HG02943 (cell line): ENCODE data around the gene ZYX.
"Not testable (repeated sequence)": the region's sequence is repeated elsewhere in the genome, so short reads cannot be mapped to it uniquely, and the experiment has no call there.

Experiments
- ATAC-seq: cut with Tn5 transposase; IDR thresholded peaks from one replicate; pipeline ENCODE4 v1.9.1; 2021; ENCODE audit warnings: mild to moderate bottlenecking, low read depth, moderate library complexity; ENCODE audit not compliant: unreplicated experiment

Gene ZYX

GRCh38 chr7:143384661-143385631, 3.8 kb downstream of the ZYX start:
- no peak for ATAC-seq

GRCh38 chr7:143385891-143386781, 5.0 kb downstream of the ZYX start:
- ATAC-seq = no peak

GRCh38 chr7:143387156-143387975, 6.2 kb downstream of the ZYX start:
- ATAC-seq = no peak

- ATAC-seq = no peak
Observed at GRCh38 chr7:143388051-143388450, 6.9 kb downstream of the ZYX start.

- ATAC-seq = no peak
Observed at GRCh38 chr7:143388491-143389101, 7.5 kb downstream of the ZYX start.

- ATAC-seq = no peak
Observed at GRCh38 chr7:143389316-143390103, 8.4 kb downstream of the ZYX start.

GRCh38 chr7:143390104-143390772, 9.1 kb downstream of the ZYX start:
- no peak for ATAC-seq

GRCh38 chr7:143390773-143391317, 9.7 kb downstream of the ZYX start:
- no peak for ATAC-seq

- ATAC-seq = no peak
Observed at GRCh38 chr7:143391462-143392404, 10.6 kb downstream of the ZYX start.

- not testable (repeated sequence) for ATAC-seq
Observed at GRCh38 chr7:143392427-143392826, 11.3 kb downstream of the ZYX start.

GRCh38 chr7:143392875-143393266, 11.7 kb downstream of the ZYX start:
- no peak for ATAC-seq

GRCh38 chr7:143393267-143394041, 12.3 kb downstream of the ZYX start:
- ATAC-seq = no peak

- ATAC-seq = no peak
Observed at GRCh38 chr7:143394068-143394467, 12.9 kb downstream of the ZYX start.

- ATAC-seq = no peak
Observed at GRCh38 chr7:143394777-143395176, 13.6 kb downstream of the ZYX start.

- no peak for ATAC-seq
Observed at GRCh38 chr7:143395187-143396149, 14.3 kb downstream of the ZYX start.
